Transverse colon (tissue), 4 donors: ENCODE measurements around the gene DNAJC7. TPM values are rescaled to one million over a fixed set of nuclear protein-coding genes. Genes with fewer than 3 reads are reported as not detected.

Experiments
- DNase-seq: peaks from one replicate; pipeline ENCODE4 v3.0.0-alpha.2; 2019
- H3K27ac ChIP-seq, 4 donors: fragments of 200-600 bp; sonication (generic); 2 replicates each; pipeline ENCODE4 v1.5.1; 2016 to 2018; ENCODE audit warnings: inconsistent platforms in 4 of 4
- H3K27me3 ChIP-seq: fragments of 200-600 bp; sonication (generic); 2 replicates; pipeline ENCODE4 v1.5.1; 2017; ENCODE audit warnings: inconsistent platforms
- H3K36me3 ChIP-seq, 4 donors: fragments of 200-600 bp; sonication (generic); 2 replicates each; pipeline ENCODE4 v1.5.1; 2017 to 2019; ENCODE audit warnings: inconsistent platforms in 4 of 4
- H3K4me1 ChIP-seq, 4 donors: fragments of 200-600 bp; sonication (generic); 2 replicates each; pipeline ENCODE4 v1.5.1; 2017 to 2020; ENCODE audit warnings: inconsistent platforms in 4 of 4
- H3K4me3 ChIP-seq, 4 donors: fragments of 200-600 bp; sonication (generic); 1 replicate in 1 of 4; 2 replicates in 3 of 4; pipeline versions ENCODE4 v1.5.1 to v1.6.1; 2017 to 2019; ENCODE audit warnings: inconsistent platforms in 4 of 4
- H3K9me3 ChIP-seq, 2 donors: fragments of 200-600 bp; sonication (generic); 2 replicates each; pipeline ENCODE4 v1.5.1; 2017 to 2019; ENCODE audit warnings: inconsistent platforms in 2 of 2
- EP300 ChIP-seq: sonication (generic); formaldehyde crosslinking; IDR thresholded peaks from one replicate; pipeline ENCODE4 v1.6.1; 2017; ENCODE audit warnings: antibody characterized with exemption, low read depth
- POLR2A ChIP-seq: fragments of 450-650 bp; IDR thresholded peaks from one replicate; pipeline ENCODE4 v1.6.1; 2016; ENCODE audit warnings: antibody characterized with exemption, mild to moderate bottlenecking, moderate library complexity
- POLR2AphosphoS5 ChIP-seq, 3 donors: sonication (generic); formaldehyde crosslinking; IDR thresholded peaks; one replicate each; pipeline ENCODE4 v1.6.1; 2016; ENCODE audit warnings: antibody characterized with exemption in 3 of 3
- WGBS, 2 donors: methylation state at CpG; one replicate each; pipeline ENCODE4 v1.1.5; 2018; ENCODE audit warnings: low coverage in 1 of 2; 5-methylcytosine and 5-hydroxymethylcytosine counted together
- in situ Hi-C, 4 donors: fragments of 200-750 bp; cut with MboI; loops; one replicate each; pipeline versions ENCODE4 v1.15.0 to v1.15.1; 2017; ENCODE audit warnings: low sequenced_read_pairs in 3 of 4, low pct_ligation_motif_present in 1 of 4, low pct_unique_long_range_greater_than_20kb in 1 of 4
- intact Hi-C: fragments of 100-400 bp; cut with DNase I; formaldehyde crosslinking; loops from one replicate; pipeline ENCODE4 v1.15.1; 2023; ENCODE audit warnings: low total_unique reads
- total RNA-seq, 4 donors: library from RNA; depleted of rRNA; stranded (reverse); fragments of >200 nt; gene quantifications; one replicate each; pipeline ENCODE4 v1.1.0, GENCODE V29; 2016
- TF ChIP-seq, protein P1 (sequence below), 5 experiments: fragments of 200-600 bp in 3 of 5; fragments of 450-650 bp in 2 of 5; sonication (generic) in 3 of 5; IDR thresholded peaks; 1 replicate in 2 of 5; 2 replicates in 3 of 5; pipeline ENCODE4 v1.5.1; 2016 to 2017; ENCODE audit warnings: antibody characterized with exemption in 5 of 5, inconsistent platforms in 3 of 5, mild to moderate bottlenecking in 2 of 5, moderate library complexity in 1 of 5

DNAJC7 gene
- total RNA-seq, 4 donors from 2014 or later: 18.1 to 87.5 (median 64.5) TPM

DNA sequence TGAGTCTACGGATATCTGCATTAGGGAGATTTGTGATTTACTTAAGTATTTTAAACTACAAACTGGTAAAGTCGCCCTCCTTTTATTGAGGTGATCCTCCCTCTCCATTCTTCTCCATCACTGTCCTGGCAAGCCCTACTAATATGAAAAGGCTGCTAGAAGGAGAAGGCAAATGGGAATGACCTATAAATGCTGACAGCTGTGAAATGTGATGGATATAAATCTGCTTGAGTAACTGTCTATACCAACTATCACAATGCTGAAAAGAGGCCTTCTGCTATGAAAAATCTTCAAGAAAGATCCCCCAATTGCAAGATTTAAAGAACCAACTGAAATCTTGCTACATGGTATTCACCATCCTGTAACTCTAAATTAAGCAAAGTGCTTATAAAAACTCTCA is 15.5 kb downstream of the DNAJC7 start:
- in situ Hi-C loops: no loop called here
- WGBS, 2 donors: 85 to 86% methylated on average over 2 of the region's 2 CpGs
- DNase-seq: no peak
- peaks cover 13 to 67% (median 30%) of the 10 kb centered on the region in 4 donors for H3K4me1 ChIP-seq
- H3K27me3 ChIP-seq: no peaks in the 10 kb centered on the region
- H3K4me3 ChIP-seq: no peak overlapping the region
- peak overlapping the region in 1 of 4 donors; percentile 53 for H3K27ac ChIP-seq
- TF ChIP-seq POLR2AphosphoS5 (IDR thresholded peaks at IDR 0.05): no peak
- TF ChIP-seq, protein P1, sequence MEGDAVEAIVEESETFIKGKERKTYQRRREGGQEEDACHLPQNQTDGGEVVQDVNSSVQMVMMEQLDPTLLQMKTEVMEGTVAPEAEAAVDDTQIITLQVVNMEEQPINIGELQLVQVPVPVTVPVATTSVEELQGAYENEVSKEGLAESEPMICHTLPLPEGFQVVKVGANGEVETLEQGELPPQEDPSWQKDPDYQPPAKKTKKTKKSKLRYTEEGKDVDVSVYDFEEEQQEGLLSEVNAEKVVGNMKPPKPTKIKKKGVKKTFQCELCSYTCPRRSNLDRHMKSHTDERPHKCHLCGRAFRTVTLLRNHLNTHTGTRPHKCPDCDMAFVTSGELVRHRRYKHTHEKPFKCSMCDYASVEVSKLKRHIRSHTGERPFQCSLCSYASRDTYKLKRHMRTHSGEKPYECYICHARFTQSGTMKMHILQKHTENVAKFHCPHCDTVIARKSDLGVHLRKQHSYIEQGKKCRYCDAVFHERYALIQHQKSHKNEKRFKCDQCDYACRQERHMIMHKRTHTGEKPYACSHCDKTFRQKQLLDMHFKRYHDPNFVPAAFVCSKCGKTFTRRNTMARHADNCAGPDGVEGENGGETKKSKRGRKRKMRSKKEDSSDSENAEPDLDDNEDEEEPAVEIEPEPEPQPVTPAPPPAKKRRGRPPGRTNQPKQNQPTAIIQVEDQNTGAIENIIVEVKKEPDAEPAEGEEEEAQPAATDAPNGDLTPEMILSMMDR (IDR thresholded peaks at IDR 0.05): no peak
- no peaks in the 10 kb centered on the region for H3K9me3 ChIP-seq
- intact Hi-C loops: no loop called here
- H3K36me3 ChIP-seq: peaks cover 0 to 40% (median 10%) of the 10 kb centered on the region in 4 donors

DNA sequence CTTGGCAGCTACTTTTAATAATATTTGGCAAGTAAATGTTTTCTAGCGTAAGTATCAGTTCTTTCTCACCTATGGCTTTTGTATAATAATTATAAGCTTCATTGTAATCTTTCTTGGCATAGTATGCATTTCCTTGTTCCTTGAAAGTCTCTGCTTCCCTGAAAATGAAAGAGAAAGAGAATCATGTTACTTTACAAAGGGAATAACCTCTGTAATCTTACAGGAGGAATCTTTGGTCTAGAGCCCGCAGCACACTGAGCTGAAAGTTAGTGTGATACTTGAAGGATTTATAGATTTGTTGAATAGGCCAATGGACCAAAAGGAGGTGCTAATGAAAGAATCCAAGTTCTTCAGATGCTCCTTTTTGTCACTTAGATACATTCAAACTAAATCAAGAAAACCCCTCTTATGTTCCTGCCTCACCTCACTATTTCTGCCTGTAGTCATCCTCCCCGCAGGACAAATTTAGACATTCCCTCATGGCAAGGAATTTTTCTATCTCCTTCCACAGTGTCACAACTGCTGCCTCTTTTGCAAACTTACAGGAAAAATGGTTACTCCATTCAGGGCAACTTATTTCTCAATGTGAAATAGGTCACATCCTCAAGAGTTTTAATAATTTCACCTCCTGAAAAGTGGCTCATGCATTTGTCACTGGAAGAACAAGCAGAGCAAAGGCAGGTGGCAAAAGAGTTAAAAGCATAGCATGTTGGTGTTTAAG is 16.7 kb downstream of the DNAJC7 start:
- no peaks in the 10 kb centered on the region for H3K9me3 ChIP-seq
- H3K27ac ChIP-seq: peak overlapping the region; percentile 53 to 81 (median 66)
- WGBS, 2 donors: 60 to 66% methylated on average over 3 of the region's 3 CpGs
- H3K4me1 ChIP-seq: peaks cover 13 to 59% (median 30%) of the 10 kb centered on the region in 4 donors
- in situ Hi-C loops (no loop called here), intact Hi-C loops (no loop called here)
- no peak for TF ChIP-seq EP300
- TF ChIP-seq, protein P1 (IDR thresholded peaks at IDR 0.05): no peak
- TF ChIP-seq POLR2A: no peak
- TF ChIP-seq POLR2AphosphoS5 (IDR thresholded peaks at IDR 0.05): no peak
- H3K27me3 ChIP-seq: no peaks in the 10 kb centered on the region
- H3K4me3 ChIP-seq: no peak overlapping the region
- no peak for DNase-seq
- peaks cover 0 to 50% (median 15%) of the 10 kb centered on the region in 4 donors for H3K36me3 ChIP-seq

DNA sequence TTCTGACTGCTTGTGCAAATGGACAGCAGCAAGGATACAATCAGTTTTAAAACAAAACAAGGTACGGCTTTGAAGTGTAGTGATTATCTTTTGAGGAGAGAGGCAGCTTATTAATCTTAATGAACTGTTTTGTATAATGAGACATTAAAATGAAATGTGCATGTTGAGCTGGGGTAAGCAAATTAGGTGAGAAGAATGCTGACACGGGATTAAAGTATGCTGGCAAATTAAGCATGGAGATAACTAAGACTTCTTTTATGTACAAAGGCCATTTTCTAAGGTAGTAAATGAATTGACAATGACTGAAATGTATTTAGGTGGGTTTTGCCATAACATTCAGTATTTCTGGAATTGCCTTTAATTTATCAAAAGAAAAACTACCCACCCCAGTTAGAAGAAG is 18.7 kb downstream of the DNAJC7 start:
- H3K4me1 ChIP-seq: peaks cover 6 to 38% (median 22%) of the 10 kb centered on the region in 4 donors
- intact Hi-C loops: no loop called here
- peaks cover 0 to 62% (median 22%) of the 10 kb centered on the region in 4 donors for H3K36me3 ChIP-seq
- no peak overlapping the region for H3K27ac ChIP-seq
- H3K9me3 ChIP-seq: no peaks in the 10 kb centered on the region
- no peak for TF ChIP-seq EP300
- no peak for TF ChIP-seq POLR2A
- no peak for TF ChIP-seq POLR2AphosphoS5 (IDR thresholded peaks at IDR 0.05)
- TF ChIP-seq, protein P1 (IDR thresholded peaks at IDR 0.05): no peak
- WGBS, 2 donors: 44 to 58% methylated on average over 2 of the region's 2 CpGs
- H3K27me3 ChIP-seq: no peaks in the 10 kb centered on the region
- H3K4me3 ChIP-seq: no peak overlapping the region
- no peak for DNase-seq
- in situ Hi-C loops: no loop called here

DNA sequence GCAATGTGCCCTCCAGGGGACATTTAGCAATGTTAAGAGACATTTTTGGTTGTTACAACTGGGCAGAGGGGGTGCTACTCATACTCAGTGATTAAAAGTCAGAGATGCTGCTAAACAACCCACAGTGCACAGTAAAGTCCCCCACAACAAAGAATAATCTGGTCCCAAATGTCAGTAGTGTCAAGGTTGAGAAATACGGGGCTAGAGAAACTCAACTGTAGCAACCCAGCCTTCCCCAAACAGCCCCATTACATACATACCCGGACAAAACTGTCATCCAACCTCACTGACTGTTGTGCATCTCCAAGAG is 20.4 kb downstream of the DNAJC7 start:
- no peak for DNase-seq
- Histone ChIP-seq H3K4me1 (peaks cover 0 to 21% (median 12%) of the 10 kb centered on the region in 4 donors), H3K27me3 (no peaks in the 10 kb centered on the region), H3K36me3 (peaks cover 0 to 69% (median 31%) of the 10 kb centered on the region in 4 donors), H3K27ac (peak overlapping the region in 1 of 4 donors; percentile 11), H3K9me3 (no peaks in the 10 kb centered on the region), H3K4me3 (no peak overlapping the region)
- WGBS, 2 donors: 92% methylated on average over 2 of the region's 2 CpGs; no CpG with 5 or more reads in 1 of the 2 donors
- intact Hi-C loops (no loop called here), in situ Hi-C loops (no loop called here)
- TF ChIP-seq, protein P1 (IDR thresholded peaks at IDR 0.05): no peak
- TF ChIP-seq POLR2AphosphoS5 (IDR thresholded peaks at IDR 0.05) (no peak), EP300 (no peak), POLR2A (no peak)
